NCI-H2081 (cell line): ENCODE results near the gene ARHGAP5.

Experiments used
- DNase-seq, 2 experiments: peaks; one replicate each; lab custom pipeline; 2025; lab: John Stamatoyannopoulos, UW

Gene ARHGAP5

GRCh38 chr14:32075672-32076277 lies 1.3 kb upstream of the ARHGAP5 start:
- peak in 1 of 2 experiments; percentile 36 for DNase-seq

- peak; percentile 96 to 97 for DNase-seq
Observed at GRCh38 chr14:32076278-32077080, 625 bp upstream of the ARHGAP5 start.

- peak; percentile 52 to 61 for DNase-seq
Observed at GRCh38 chr14:32078023-32078857, 1.1 kb downstream of the ARHGAP5 start.

- no peak for DNase-seq
Observed at GRCh38 chr14:32078858-32079216, 1.7 kb downstream of the ARHGAP5 start.

GRCh38 chr14:32079264-32079663 lies 2.2 kb downstream of the ARHGAP5 start:
- DNase-seq = no peak

- no peak for DNase-seq
Observed at GRCh38 chr14:32080001-32080510, 3.0 kb downstream of the ARHGAP5 start.

- DNase-seq = no peak
Observed at GRCh38 chr14:32081901-32082300, 4.8 kb downstream of the ARHGAP5 start.

- DNase-seq = no peak
Observed at GRCh38 chr14:32083315-32083624, 6.2 kb downstream of the ARHGAP5 start.

GRCh38 chr14:32083789-32084188 lies 6.7 kb downstream of the ARHGAP5 start:
- DNase-seq = no peak

GRCh38 chr14:32085182-32085844 lies 8.2 kb downstream of the ARHGAP5 start:
- no peak for DNase-seq

GRCh38 chr14:32085845-32086383 lies 8.8 kb downstream of the ARHGAP5 start:
- DNase-seq = no peak

GRCh38 chr14:32087173-32087861 lies 10.2 kb downstream of the ARHGAP5 start:
- peak in 1 of 2 experiments; percentile 21 for DNase-seq

- no peak for DNase-seq
Observed at GRCh38 chr14:32087907-32088306, 10.8 kb downstream of the ARHGAP5 start.

- no peak for DNase-seq
Observed at GRCh38 chr14:32090686-32091085, 13.6 kb downstream of the ARHGAP5 start.

GRCh38 chr14:32099473-32099872 lies 22.4 kb downstream of the ARHGAP5 start:
- DNase-seq = no peak

GRCh38 chr14:32100175-32100574 lies 23.1 kb downstream of the ARHGAP5 start:
- DNase-seq = no peak

GRCh38 chr14:32102152-32102787 lies 25.2 kb downstream of the ARHGAP5 start:
- no peak for DNase-seq

- DNase-seq = no peak
Observed at GRCh38 chr14:32102968-32103367, 25.9 kb downstream of the ARHGAP5 start.

- no peak for DNase-seq
Observed at GRCh38 chr14:32104308-32104707, 27.2 kb downstream of the ARHGAP5 start.

GRCh38 chr14:32104803-32105202 lies 27.7 kb downstream of the ARHGAP5 start:
- no peak for DNase-seq
